HG03159 (cell line): ENCODE results near the gene PIP4K2A.

Experiments used
- ATAC-seq: cut with Tn5 transposase; IDR thresholded peaks from one replicate; pipeline ENCODE4 v1.9.1; 2021; ENCODE audit warnings: mild to moderate bottlenecking, moderate library complexity; ENCODE audit not compliant: unreplicated experiment

PIP4K2A gene

DNA sequence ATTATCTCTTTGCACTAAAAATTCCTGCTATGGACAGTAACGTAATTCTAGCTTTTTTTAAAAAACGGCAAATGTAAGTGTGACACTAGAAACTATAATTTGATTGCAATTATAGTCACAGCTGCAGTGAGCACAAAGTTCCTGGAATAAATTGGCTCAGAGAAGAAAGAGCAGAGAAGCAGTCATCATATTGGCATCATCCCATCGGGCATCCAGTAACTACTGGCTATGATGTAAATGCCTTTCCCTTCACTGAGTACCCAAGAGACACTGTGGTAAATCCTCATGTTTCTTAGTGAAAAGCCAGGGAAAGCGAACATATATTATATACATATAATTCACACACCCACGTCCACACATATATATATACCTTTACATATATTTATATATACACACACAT lies 43.6 kb downstream of the PIP4K2A start:
- no peak for ATAC-seq

DNA sequence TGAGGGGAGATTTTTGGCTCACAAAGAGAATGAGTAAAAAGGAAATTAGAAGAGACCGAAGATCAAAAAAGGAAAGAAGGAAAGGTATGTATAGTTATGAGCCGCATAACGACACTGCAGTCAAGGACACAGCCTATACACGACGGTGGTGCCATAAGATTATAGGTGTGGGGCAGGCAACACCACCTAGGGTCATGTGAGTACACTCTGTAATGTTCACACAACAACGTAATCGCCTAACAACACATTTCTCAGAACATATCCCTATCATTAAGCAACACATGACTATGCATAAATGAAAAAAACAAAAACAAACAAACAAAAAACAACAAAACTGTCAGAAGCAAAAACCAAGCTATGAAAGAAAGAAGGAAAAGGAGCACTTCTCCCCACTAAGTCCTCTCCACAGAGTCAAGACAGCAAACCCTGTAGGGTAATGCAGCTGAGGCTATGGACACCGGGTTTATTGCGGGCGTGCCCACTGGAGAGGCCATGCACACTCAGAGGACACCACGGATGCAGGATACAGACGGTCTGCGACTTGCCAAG lies 45.1 kb downstream of the PIP4K2A start:
- ATAC-seq: no peak

DNA sequence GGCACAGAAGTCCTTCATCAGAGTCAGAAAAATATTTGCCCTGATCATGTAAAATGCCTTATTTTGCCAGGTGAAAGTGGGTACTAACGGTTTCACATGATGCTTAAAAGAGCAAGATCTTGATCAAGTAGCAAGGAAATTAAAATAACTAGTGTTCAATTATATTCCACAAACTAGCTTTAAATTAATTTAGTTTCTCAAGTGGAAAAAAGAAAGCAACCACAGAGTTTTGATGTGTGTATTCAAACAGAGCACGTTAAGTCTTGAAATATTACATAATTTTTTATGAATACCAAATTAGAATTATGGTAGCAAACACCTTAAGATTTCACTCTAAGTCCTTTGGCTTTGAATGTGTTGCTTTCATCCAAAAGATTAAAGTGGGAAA lies 47.3 kb downstream of the PIP4K2A start:
- no peak for ATAC-seq

DNA sequence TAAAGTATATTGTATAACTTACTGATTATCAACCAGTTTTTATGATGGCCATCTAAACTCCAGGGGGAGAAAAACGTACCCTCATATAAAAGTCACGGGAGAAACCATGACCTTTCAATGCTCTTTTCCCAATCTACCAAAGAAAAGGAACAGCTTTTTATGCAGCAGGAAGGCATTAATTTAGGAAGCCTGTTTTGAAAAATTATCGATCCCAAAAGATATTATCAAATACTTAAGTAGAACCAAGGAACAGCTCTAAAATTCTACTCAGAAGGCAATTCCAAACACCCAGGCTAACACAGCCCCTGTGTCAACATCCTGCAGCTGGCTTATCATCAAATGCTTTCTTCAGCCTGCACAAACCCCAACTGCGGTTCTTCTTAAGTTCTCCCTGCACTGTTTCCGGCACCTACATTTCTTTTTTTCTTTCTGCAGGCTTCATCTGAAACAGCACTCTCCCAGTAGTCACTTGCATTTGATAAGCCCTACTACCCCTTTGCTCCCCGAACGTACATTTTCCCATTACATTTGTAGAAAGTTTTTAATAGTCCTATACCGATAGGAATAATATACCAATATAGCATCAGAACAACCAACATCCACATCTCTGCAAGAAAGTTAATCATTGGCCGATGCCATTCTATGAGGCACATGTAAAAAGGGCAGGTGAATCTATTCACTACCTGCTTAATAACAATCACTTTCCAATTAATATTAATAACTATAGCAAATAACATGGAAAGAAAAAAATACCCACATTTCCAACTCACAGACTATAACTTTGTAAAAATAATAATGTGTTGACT lies 47.9 kb downstream of the PIP4K2A start:
- ATAC-seq: peak; percentile 78

DNA sequence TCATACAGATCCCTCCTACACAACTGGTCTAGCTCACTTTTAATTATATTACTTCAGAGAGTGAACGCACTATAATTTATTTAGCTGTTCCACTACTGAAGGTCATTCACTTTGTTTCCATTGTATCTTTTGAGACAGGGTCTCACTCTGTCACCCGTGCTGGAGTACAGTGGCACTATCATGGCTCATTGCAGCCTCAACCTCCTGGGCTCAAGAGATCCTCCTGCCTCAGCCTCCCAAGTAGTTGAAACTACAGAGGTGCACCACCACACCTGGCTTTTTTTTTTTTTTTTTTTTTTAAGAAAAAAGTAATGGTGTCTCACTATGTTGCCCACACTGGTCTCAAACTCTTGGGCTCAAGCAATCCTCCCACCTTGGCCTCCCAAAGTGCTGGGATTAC lies 49.0 kb downstream of the PIP4K2A start:
- ATAC-seq: no peak

DNA sequence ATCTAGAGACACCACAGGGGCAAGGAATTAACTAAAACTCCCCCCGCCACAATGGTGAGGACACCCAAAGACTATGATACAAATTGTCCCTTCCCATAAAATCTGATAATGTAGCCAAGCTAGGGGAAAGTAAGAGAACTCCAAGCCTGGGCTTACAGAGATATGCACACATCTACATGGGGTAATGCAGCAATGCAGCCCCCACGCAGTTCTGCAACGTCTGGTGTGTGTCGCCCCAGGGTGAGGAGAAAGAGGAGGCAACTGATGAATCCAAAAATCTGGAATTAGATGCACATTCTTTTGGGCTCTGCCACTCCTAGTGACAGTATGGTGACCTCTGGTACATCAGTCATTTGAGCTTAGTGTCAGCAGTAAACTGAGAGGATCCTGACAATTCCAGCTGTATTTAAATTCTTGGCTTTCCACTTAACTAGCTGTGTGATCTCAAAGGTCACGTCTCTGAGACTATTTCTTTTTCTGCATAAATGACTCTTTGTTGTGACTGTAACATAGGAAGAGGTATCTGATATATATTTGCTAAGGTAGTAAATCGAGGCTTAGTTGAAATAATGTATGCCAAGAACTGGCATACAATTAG lies 51.5 kb downstream of the PIP4K2A start:
- no peak for ATAC-seq

DNA sequence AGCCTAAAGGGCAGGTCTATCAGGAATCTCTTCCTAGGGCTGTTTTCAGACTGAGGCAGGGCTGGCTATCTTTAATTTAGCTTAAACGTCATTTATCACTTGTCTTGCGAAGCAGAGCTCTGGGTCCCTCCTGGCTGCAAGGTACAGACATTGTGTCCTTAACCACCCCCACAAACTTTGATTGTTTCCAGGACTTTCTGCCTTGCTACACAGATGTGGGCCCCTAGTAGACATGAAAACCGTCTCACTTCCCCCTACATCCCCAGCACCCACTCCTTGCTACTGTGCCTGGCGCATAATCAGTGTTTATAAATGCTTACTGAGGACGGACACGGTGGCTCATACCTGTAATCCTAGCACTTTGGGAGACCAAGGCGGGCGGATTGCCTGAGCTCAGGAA lies 54.5 kb downstream of the PIP4K2A start:
- no peak for ATAC-seq

DNA sequence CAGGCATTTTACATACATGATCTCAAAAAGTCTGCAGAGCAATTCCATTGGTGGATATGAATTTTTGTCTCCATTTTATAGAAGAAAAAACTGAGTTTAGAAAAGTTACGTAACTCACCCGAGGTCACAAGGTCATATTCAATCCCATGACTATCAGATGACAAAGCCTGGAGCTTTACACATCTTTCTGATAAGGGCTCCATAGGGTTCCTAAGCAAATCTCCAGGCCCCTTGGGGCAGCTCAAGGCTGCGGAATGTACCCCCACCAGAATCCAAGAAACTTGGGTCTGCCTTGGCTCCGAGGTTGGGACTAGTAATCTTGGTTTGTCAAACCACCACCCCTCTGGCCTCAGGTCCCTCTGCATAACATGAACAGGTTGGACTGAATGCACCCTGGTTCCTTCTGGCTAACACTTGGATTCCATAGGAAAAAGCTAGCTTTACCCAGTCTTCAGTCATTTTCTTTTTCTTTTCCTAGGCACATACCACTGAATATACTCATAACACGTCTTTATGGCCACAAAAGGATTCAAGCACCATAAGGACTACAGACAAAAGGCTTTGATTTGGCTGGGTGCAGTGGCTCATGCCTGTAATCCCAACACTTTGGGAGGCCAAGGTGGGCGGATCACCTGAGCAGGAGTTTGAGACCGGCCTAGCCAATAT lies 55.5 kb downstream of the PIP4K2A start:
- no peak for ATAC-seq

DNA sequence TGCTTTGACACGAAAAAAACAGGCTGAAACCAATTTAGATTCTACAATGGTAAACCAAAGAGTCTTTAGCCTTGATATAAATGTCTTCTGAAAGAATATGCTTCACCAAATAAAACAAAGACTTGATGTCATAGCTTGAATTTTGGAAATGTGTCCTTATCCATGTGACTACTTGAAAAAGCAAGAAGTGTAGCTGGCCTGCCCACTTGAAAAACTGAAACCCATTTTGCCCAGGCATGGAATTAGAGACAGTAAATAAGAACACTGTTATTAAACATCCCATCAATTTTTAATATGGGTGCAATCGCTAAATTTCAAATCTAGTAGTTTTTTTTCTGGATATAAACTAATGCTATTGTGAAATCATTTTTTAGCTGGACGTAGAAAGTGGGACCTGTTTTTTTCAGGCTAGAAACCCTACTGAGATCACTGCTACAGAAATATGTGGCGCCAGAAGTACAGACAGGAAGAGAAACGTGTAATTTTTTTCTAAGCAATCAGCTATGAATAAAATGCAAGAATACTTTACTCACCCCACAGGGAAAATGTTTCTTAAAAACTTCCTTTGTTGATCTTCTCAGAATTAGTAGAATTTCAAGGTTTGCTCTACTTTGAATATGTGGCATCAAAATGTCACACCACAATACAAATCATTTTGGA lies 56.7 kb downstream of the PIP4K2A start:
- no peak for ATAC-seq

DNA sequence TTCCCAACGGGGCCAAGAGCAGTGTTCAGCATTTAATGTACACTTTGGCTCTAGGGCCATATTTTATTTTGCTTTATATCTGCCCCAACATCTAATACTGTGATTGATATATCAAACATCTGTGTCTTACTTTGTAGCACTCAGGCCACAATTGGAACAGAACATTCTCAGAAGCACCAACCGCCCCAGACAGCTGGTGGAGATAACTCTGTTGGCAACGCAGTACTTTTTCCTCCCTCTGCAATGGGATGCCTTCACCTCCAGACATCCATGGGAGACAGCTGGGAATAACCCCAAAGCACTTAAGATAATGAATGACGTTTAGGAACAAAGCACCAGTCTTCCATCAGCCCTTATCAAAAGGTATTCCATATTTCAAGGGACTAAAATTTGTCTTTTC lies 57.4 kb downstream of the PIP4K2A start:
- ATAC-seq: no peak

DNA sequence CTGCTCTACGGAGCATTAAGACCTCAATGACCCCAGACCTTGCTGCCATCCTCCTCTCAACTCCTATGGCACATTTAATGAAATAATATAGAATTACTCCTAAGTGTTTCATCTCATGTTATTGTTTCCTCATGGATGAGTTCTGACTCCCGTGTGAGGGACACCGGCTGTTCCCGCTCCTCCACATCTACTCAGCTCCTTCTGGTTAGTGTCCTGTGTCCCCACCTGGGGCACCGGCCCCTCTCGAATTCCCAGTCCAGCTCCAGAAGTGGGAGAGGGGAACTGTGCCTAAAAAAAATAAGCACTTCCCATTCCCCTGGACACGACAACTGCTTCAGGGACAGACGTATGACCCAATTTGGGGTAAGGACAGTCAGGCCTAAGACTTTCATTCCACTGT lies 58.3 kb downstream of the PIP4K2A start:
- ATAC-seq: no peak

DNA sequence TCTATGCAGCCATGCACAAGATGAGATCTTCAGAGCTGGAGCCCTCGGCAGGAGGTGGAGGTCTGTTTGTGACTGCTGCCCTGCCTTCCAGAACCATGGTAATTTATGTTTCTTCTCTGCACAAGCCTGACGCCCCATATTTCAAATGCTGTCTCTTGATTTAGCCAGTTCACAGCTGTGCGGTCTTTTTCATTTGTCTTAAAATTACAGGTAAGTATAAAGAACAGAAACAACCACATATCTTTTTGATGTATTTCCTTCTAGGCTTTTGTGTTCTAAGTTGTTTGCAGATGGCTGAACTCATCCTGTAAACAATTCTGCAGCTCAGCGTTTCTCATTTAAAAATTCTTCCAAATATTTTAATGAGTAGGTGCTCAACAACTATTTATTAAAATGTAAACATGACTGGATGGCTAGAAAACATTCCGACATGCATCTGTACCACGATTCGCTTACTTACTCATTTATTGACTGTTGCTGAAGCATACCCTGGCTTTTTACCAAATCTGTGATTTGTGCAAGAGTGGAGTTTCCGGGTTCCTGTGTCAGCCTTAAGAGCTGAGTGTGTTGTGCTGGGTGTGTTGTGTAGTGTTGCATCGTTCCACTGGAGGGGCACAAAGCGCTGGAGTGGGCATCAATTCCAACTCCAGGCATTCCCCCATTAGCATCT lies 58.9 kb downstream of the PIP4K2A start:
- no peak for ATAC-seq

DNA sequence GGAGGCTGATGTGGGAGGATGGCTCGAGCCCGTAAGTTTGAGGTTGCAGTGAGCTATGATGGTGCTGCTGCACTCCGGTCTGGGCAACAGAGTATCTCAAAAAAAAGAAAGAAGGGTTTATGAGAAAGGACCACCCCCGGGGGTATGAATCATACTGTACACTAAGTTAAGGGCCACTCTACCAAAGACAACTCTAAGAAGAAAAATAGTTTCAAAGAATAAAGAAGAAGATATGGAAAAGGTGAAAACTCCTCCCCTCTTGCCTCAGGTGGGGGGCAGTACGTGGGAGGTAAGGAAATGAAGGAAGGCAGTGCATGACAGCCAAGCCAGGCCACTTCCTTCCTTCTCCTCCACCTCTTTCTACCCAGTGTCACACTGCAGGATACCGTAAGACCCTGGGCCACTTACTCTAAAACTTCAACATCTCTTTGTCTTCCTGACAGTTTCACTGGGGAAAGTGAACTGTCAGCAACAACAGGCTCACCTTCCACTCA lies 61.3 kb downstream of the PIP4K2A start:
- ATAC-seq: no peak

DNA sequence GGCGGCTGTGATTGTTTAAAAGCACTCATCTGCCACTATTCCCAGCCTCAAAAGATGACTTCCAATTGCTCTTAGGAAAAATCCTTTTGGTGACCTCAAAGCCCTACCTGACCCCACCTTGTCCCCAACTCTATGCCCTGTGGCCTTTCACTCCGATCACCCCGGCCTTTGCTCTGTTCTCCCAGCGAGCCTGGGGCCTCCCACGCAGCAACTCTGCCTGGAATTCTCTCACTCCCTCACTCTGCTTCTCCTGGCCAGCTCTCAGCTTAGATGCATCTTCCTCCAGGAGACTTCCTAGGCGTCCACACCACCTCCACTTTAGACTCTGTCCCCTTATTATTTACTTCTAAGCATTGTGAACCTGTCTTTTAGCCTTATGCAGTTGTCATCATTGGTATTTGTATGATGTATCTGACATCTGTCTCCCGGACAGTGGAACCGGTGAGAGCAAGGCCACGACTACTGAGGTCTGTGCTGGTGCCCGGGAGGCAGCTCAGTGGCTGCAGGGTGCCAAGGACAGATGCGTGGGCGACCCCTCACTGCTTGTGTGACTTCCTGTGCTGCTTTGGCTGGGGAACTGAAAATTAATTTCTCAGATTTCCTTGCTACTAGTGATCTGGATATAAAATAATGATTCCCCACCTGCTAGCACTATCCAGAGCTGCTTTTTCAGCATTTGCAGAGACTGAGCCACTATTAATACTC lies 63.0 kb downstream of the PIP4K2A start:
- ATAC-seq: no peak

DNA sequence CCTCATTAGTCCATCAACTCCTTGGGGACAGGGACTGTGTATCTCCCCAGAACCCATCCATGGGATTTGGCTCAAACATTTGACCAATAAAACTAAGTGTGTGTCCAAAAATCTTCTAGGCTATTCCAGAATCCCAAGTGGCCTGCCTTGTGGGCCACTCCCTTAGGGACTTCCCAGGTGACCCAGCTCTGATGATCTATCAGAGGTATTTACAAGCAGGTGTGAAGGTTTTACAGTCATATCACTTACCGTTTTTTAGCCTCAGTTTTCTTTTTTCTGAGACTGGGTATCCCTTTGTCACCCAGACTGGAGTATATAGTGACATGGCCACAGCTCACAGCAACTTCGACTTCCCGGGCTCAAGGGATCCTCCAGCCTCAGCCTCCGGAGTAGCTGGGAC lies 64.4 kb downstream of the PIP4K2A start:
- ATAC-seq: no peak

DNA sequence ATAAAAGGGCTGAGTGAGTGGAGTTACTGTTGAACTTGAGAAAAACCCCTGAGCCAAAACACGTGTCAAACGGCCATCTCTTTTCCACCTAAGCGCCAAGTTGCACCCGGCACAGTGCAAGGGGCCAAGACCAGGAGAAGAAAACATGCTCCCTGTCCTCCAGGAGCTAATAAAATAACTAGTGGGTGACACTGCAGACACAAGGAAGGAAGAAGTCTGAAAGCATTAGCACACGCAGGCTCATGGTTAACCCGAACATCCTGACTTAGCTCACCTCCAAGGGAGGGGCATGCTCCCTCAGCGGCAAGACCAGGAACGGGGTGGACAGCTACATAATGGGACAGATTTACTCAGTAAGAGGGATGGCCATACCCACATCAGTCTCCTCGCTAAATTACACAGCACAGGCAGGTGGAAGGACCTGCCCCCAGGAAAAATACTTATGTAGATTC lies 65.0 kb downstream of the PIP4K2A start:
- ATAC-seq: no peak

DNA sequence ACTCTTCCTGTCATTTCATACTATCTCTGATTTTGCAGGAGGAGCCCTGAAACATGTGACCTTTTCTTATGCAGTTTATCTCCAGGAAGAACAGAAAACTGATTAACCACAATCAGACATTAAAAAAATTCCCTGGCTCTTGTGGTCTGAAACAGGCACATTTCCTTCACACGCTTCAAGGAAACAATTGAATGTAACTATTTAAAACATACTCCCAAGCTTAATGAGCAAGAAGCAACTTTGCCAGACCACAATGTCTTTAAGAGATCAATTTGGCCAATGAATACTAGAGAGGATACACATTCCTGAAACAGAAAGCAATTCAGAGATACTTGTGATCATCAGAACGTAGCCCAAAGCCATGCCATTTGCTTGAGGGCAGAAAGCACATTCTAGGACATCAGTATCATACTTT lies 65.8 kb downstream of the PIP4K2A start:
- ATAC-seq: no peak

DNA sequence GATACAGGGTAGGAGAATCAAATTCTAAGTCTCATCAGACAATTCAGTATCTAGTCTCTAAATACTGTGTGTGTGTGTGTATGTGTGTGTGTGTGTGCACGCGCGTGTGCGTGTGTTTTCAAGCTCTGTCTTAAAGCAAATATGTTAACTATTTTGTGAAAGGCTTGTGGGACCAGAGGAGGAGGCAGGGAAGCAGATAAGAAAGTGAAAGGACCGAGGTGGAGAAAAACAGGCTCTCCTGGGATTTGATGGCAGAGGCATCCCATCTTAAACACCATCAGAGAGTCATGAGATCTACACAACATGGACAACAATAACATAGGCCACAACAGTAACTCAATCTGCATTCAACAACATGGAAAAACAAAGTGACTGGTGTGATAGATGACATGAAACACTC lies 67.1 kb downstream of the PIP4K2A start:
- no peak for ATAC-seq

DNA sequence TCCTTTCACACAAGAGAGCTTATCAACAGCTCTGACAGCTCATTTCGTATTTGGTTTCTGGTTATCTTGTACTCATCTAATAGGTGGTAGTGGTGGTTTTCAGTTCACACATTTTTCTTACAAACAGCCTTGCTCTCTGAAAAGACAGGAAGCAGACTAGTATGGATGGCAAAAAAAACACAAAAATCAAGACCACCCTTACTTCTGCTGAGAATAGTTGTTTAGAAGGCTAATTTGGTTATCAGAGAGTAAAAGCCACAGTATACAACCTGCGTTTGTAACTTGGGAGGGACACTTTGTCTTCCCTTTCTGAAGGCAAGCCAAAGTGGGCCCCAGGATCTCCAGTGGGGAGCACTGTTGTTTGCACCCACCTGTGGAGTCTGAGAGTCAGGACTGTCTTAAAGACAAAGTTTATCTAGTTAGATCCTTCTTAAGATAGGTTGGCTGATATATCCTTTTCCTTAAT lies 68.0 kb downstream of the PIP4K2A start:
- ATAC-seq: peak; percentile 67

DNA sequence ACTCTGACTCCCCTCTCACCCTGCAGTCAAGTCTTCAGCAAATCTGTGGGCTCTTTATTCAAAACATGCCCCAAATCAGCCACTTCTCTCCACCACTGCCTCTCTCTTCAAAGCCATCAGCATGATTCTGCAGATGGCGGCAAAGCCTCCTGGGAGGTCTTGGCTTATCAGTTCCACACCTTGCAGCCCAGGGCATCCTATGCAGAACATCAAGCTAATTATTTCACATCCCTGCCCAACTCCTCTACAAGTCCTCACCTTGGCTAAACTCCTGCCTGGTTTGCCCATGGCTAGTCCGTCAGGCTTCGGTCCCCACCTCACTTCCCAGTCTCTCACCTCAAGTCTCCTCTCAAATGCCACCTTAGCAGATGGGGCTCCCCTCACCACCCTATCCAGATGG lies 70.2 kb downstream of the PIP4K2A start:
- ATAC-seq: no peak
